Measurements from ENCODE around the gene FAM98C.

DNA sequence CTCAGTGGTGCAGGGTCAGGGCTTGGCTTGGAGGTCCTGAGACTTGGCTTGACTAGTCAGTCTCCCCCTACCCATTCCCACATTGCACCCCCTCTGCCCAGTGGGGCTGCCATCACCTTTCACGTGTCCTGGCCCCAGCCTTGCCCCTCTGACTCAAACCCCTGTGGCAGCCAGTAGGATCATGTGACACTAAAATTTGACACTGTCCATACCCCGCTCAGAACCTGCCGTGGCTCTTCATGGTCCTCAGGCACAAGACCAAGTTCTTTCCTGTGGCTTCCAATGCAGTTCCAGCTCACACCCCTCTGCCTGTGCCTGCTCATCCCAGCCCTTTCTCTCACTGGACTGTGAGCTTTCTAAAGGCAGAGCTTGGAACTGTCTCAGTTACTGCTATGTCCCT, 26.3 kb upstream of the FAM98C start:
- TF ChIP-seq, protein P1, sequence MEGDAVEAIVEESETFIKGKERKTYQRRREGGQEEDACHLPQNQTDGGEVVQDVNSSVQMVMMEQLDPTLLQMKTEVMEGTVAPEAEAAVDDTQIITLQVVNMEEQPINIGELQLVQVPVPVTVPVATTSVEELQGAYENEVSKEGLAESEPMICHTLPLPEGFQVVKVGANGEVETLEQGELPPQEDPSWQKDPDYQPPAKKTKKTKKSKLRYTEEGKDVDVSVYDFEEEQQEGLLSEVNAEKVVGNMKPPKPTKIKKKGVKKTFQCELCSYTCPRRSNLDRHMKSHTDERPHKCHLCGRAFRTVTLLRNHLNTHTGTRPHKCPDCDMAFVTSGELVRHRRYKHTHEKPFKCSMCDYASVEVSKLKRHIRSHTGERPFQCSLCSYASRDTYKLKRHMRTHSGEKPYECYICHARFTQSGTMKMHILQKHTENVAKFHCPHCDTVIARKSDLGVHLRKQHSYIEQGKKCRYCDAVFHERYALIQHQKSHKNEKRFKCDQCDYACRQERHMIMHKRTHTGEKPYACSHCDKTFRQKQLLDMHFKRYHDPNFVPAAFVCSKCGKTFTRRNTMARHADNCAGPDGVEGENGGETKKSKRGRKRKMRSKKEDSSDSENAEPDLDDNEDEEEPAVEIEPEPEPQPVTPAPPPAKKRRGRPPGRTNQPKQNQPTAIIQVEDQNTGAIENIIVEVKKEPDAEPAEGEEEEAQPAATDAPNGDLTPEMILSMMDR (IDR thresholded peaks at IDR 0.05; ENCODE audit: low read length): no peak
- TF ChIP-seq EZH2 (IDR thresholded peaks at IDR 0.05; ENCODE audit: borderline replicate concordance, low read length): no peak
